SKM-1 (cell line): ENCODE data around the gene DEXI.
"Not testable (repeated sequence)": the region's sequence is repeated elsewhere in the genome, so short reads cannot be mapped to it uniquely, and the experiment has no call there.

Source experiments
- DNase-seq: peaks from one replicate; lab custom pipeline; 2025; ENCODE audit not compliant: unreplicated experiment; lab: John Stamatoyannopoulos, UW

The DEXI gene

GRCh38 chr16:10927497-10928112, 14.7 kb downstream of the DEXI start:
- DNase-seq = no peak

GRCh38 chr16:10926867-10927266, 15.4 kb downstream of the DEXI start:
- no peak for DNase-seq

GRCh38 chr16:10926094-10926493, 16.2 kb downstream of the DEXI start:
- DNase-seq = no peak

DNA sequence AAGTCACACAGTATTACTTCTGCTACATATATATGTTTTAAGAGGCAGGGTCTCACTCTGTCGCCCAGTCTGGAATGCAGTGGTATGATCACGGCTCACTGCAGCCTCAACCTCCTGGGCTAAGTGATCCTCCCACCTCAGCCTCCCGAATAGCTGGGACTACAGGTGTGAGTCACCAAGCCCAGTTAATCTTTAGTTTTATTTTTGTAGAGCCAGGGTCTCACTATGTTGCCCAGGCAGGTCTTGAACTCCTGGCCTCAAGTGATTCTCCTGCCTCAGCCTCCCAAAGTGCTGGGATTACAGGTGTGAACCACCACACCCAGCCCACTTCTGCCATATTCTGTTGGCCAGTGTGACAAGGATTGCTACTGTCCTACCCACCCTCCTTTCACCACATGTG, 17.0 kb downstream of the DEXI start:
- not testable (repeated sequence) for DNase-seq

GRCh38 chr16:10923650-10924214, 18.5 kb downstream of the DEXI start:
- no peak for DNase-seq

DNA sequence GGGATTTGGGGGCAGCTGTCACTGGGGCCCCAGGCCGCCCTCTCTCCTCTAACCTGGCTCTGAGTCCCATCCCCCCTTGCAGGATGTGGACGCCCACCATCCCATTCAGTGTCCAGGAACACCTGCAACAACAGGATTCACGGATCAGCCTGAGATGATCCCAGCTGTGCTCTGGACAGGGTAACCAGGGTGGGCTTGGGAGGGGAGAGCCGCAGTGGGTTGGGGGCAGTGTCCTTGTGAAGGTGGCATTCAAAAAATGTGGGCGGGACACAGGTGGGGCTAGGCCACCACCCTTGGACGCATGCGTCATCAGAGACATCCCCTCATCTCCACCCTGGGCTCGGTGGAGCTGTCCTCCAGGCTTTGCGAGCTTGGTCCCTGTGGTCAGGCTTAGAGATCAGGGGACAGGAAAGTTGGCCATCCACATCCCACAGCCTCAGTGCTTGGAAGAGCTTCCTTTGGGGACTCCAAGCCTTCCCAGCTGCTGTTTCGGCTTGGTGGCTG, 19.1 kb downstream of the DEXI start:
- no peak for DNase-seq

DNA sequence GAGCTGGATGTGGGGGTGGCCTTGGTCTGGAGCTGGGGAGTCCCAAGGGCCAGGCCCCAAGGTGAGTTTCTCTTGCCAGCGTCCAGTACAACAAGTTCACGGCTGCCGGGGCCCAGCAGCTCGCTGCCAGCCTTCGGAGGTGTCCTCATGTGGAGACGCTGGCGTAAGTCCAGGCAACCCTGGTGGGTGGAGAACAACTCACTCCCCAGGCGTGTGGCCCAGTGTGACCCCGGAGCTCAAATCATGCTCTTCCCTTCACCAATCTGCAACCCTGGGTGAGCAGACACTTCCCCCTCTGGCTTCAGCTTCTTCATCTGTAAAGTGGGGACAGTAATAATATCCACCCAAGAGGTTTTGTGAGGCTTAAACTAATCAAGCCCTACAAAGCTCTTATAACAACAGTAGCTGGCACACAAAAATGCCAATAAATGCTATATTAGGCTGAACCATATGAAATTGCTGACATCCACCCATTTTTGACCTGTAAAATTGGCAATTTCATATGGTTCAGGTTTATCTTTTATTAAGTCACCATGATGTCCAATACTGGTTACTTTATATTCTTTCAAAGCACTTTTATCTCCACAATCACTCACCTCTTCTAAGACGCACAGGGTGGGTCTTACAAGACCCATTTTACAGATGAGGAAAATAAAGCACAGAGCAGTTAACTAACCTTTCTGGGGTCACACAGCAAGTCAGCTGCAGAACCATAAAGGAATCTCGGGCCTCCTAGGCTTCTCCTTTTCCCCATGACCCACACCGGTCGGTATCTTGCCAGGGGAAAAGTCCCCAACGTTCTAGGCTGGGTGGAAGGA, 19.7 kb downstream of the DEXI start:
- no peak for DNase-seq

DNA sequence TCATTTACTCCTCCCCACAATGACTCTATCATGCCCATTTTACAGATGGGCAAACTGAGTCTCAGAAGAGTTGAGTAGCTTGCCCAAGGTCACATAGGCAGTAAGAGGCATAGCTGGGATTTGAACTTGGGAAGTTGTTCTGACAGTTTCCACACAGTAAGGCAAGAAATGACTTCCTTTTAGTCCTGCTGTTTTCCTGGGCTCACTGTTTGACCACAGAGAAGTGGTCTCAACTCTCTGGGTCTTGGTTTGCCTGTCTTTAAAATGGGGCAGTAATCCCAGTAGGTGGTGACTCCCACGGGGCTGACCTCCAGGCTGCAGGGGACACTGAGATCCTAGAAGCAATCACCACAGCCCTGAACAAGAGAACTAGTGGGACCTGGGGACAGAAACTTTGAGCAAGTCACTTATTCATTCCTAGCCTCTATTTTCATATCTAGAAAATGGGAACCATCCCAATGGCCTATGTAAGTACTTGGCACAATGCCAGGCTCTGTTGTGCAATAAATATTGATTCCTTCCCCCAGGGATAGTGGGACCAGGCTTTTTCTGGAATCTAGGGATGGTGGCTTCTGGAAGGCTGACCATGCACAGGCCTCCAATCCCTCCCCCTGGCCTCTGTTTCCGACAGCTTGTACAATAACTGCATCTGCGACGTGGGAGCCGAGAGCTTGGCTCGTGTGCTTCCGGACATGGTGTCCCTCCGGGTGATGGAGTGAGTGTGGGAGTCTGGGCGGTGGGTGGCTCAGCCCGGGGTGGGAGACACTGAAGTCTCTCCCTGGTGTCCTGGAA, 20.5 kb downstream of the DEXI start:
- no peak for DNase-seq

DNA sequence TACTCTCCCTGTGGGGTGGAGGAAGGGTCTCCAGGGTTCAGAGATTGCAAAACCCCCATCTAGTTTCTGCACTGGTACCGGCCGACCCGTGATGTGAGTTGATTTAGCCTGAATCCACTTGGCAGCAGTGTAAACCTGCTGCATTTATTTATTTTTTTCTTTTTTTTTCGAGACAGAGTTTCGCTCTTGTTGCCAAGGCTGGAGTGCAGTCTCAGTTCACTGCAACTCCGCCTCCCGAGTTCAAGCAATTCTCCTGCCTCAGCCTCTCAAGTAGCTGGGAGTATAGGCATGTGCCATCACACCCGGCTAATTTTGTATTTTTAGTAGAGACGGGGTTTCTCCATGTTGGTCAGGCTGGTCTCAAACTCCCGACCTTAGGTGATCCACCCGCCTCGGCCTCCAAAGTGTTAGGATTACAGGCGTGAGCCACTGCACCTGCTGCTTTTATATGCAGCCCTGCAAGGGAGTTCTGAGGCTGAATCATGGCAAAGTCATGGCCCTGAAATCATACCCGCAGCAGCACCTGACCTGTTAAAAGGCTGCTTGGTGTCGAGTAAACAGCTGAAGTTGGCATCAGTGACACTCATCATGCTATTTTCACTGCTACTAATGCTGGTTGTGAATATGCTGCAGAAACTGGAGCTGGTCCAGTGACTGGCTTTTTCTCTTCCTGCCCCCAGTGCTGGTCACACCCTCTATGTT, 21.4 kb downstream of the DEXI start:
- DNase-seq = no peak

DNA sequence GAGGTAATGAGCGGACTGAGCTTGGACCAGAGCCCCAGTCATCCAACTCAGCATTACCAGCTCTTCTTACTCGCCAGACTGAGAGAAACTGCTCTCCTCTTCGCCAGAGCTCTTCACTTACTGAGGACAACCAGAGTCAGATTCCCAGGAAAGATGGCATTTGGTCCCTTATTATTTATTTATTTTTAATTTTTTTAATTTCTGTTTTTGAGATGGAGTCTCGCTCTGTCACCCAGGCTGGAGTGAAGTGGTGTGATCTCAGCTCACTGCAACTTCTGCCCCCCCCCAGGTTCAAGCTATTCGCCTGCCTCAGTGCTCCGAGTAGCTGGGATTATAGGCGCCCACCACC, 23.3 kb downstream of the DEXI start:
- no peak for DNase-seq

GRCh38 chr16:10918294-10919002, 23.8 kb downstream of the DEXI start:
- DNase-seq = peak; percentile 59

DNA sequence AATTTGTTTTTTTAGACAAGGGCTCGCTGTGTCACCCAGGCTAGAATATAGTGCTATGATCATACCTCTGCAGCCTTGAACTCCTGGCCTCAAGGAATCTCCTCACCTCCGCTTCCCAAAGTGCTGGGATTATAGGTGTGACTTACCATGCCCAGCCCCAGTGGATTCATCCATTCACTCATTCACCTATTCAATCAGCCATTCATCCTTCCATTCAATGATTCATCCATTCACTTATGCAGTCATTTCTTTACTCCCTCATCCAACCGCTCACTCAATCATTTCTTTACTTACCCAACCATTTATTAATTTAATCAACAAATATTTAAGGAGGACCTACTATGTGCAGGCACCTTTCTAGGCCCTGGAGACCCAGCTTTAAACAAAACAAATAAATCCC, 25.7 kb downstream of the DEXI start:
- no peak for DNase-seq

- no peak for DNase-seq
Measured at GRCh38 chr16:10911267-10911666, 31.0 kb downstream of the DEXI start.

- no peak for DNase-seq
Measured at GRCh38 chr16:10907757-10908045, 34.6 kb downstream of the DEXI start.

DNA sequence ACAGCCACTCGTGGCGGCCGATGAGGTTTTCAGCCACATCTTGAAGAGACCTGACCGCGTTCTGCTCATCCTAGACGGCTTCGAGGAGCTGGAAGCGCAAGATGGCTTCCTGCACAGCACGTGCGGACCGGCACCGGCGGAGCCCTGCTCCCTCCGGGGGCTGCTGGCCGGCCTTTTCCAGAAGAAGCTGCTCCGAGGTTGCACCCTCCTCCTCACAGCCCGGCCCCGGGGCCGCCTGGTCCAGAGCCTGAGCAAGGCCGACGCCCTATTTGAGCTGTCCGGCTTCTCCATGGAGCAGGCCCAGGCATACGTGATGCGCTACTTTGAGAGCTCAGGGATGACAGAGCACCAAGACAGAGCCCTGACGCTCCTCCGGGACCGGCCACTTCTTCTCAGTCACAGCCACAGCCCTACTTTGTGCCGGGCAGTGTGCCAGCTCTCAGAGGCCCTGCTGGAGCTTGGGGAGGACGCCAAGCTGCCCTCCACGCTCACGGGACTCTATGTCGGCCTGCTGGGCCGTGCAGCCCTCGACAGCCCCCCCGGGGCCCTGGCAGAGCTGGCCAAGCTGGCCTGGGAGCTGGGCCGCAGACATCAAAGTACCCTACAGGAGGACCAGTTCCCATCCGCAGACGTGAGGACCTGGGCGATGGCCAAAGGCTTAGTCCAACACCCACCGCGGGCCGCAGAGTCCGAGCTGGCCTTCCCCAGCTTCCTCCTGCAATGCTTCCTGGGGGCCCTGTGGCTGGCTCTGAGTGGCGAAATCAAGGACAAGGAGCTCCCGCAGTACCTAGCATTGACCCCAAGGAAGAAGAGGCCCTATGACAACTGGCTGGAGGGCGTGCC, 35.1 kb downstream of the DEXI start:
- no peak for DNase-seq

- DNase-seq = no peak
Measured at GRCh38 chr16:10906482-10906881, 35.8 kb downstream of the DEXI start.

DNA sequence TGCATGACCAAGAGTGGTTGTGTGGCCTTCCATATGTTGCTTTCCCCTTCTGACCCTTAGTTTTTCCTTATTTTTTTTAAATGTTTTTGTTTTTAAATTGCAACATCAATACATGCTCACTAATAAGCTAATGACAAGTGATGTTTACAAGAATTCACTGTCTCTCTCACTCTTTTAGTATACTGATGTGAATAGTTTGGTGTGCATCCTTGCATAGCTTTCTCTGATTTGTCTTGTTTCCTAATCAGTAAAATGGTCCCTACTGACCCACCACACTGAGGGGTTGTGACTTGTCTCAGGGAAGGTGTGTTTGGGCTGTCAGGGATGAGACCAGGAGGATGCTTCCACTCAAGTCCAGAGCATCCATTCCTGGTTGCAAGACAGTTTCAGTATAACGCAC, 39.3 kb downstream of the DEXI start:
- no peak for DNase-seq

- DNase-seq = peak; percentile 13
Measured at GRCh38 chr16:10897134-10897533, 45.1 kb downstream of the DEXI start.

DNA sequence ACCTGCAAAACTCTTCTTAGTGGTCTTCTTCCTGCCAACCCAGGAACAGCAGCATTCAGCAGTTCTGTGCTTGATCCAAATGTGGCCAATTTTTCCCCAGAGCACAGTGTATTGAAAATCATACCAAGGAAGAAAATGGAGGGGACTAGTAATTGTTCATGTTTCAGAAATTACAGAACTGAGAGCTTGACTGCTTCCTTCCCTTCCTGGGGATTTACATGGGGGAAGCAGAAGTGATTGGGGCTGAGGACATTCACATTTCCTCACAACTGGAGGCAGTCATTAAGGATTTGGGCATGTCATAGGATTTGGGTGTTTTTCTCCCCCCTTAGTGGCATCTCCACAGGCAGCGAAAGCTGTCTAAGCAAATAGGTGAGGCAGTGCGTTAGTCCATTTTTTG, 45.5 kb downstream of the DEXI start:
- DNase-seq = no peak

- no peak for DNase-seq
Measured at GRCh38 chr16:10896165-10896564, 46.1 kb downstream of the DEXI start.
